HG02840 (cell line): ENCODE measurements around the gene VCY.
"Not testable (repeated sequence)": the region's sequence is repeated elsewhere in the genome, so short reads cannot be mapped to it uniquely, and the experiment has no call there.

Source experiments
- ATAC-seq: cut with Tn5 transposase; IDR thresholded peaks from one replicate; pipeline ENCODE4 v1.9.1; 2021; ENCODE audit warnings: mild to moderate bottlenecking, moderate library complexity, moderate number of reproducible peaks; ENCODE audit not compliant: unreplicated experiment, low FRiP score

The VCY gene

DNA sequence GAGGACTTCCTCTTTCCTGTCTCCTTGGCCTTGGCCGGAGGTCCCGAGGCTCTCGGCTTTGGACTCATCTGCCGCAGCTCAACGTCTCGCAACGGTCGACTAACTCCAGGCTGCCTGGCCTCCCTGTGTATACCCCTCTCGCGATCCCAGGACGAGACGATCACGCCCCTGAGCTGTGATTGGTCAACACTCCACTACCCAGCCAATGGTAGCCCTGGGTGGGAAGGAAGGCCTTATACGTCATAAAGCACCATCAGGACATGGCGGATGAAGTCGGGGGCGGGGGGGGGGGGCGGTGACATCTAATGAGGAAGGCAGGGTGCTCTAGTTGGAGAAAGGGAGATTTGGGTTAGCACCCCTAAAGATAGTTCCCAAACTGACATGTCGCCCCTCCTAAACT lies at the start of gene VCY:
Gene VCY (minus strand): TSS at position 101 of the 400 bp plus-strand sequence. CDS start 33 bp downstream, at position 68.
- not testable (repeated sequence) for ATAC-seq

DNA sequence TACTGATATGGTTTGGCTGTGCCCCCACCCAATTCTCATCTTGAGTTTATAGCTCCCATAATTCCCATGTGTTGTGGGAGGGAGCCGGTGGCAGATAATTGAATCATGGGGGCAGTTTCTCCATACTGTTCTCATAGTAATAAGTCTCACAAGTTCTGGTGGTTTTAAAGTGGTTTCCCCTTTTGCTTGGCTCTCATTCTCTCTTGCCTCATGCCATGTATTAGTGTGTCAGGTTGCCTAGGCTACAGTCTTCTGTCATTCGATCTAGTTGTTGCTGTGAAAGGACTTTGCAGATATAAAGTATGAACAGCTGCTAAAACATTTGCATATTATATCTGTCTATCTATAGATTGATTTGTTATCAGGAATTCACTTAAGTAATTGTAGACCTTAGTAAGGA lies 44.1 kb upstream of the VCY start:
- ATAC-seq, result not testable (repeated sequence)

DNA sequence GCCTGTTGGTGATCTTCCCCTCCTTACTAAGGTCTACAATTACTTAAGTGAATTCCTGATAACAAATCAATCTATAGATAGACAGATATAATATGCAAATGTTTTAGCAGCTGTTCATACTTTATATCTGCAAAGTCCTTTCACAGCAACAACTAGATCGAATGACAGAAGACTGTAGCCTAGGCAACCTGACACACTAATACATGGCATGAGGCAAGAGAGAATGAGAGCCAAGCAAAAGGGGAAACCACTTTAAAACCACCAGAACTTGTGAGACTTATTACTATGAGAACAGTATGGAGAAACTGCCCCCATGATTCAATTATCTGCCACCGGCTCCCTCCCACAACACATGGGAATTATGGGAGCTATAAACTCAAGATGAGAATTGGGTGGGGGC lies 25.6 kb upstream of the VCY start:
- ATAC-seq, result not testable (repeated sequence)

DNA sequence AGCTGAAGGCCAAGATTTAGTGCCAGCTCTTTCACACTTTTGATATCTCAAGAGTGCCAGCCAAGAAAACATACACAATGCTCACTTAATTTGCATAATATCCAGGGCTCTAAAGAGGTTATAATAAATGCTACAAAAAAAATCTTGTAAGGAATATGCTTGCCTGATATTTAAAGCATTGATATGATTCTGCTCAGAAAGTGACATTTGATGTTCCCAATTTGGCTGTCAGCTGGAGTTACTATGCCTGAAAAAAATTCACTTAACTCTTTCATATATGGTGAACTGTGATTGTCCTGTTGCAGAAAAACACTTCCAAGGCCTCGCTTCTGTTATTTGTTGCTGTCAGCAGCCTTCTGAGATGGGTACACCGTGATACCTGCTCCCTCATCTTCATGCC lies 43.9 kb downstream of the VCY start:
- ATAC-seq, result not testable (repeated sequence)
